ENCODE results near the gene SALL3.

SALL3 gene

GRCh38 chr18:78977637-78978348 is 1.8 kb upstream of the SALL3 start:
- no peak overlapping the region for H4K8ac ChIP-seq (ENCODE audit: low read depth, low read length)
- no peak overlapping the region for H2BK120ac ChIP-seq (ENCODE audit: insufficient read depth, low read length, poor library complexity)
- no peak overlapping the region for H2BK12ac ChIP-seq (ENCODE audit: low read length)
- DNase-seq, result no peak
- H3K79me2 ChIP-seq (ENCODE audit: control insufficient read depth, insufficient read depth, low read length, poor library complexity), result no peaks in the 10 kb centered on the region
- peaks cover 6 to 25% of the 10 kb centered on the region in 2 experiments for H3K4me1 ChIP-seq (ENCODE audit: control insufficient read depth in 1 of 2, insufficient read depth in 2 of 2, low read length in 2 of 2)
- no peak overlapping the region for H2BK5ac ChIP-seq (ENCODE audit: low read depth, low read length, poor library complexity)
- peaks cover 6% of the 10 kb centered on the region for H3K79me1 ChIP-seq (ENCODE audit: low read length)
- no peak overlapping the region for H3K9ac ChIP-seq (ENCODE audit: low read length)
- no peak overlapping the region for H3K18ac ChIP-seq (ENCODE audit: low read length)
- no peak overlapping the region for H2AFZ ChIP-seq (ENCODE audit: insufficient read depth, low read length, poor library complexity)
- H3K14ac ChIP-seq (ENCODE audit: low read length), result no peak overlapping the region
- H3K36me3 ChIP-seq (ENCODE audit: control insufficient read depth in 1 of 2, insufficient read depth in 2 of 2, low read length in 2 of 2), result no peaks in the 10 kb centered on the region
- peak overlapping the region; percentile 24 for H3K4me2 ChIP-seq (ENCODE audit: low read length)
- peaks cover 75% of the 10 kb centered on the region for H3K27me3 ChIP-seq (ENCODE audit: insufficient read depth, low read length)
- no peak overlapping the region for H3K23ac ChIP-seq (ENCODE audit: low read length)
- H3K27ac ChIP-seq (ENCODE audit: low read depth, low read length), result no peak overlapping the region
- H3K4ac ChIP-seq (ENCODE audit: low read depth, low read length), result no peak overlapping the region
- peaks cover 3% of the 10 kb centered on the region for H3K9me3 ChIP-seq (ENCODE audit: insufficient read depth, low read depth, low read length)
- no peak overlapping the region for H3K4me3 ChIP-seq (ENCODE audit: low read depth, low read length)
- H2AK5ac ChIP-seq (ENCODE audit: low read length), result no peak overlapping the region
- WGBS (ENCODE audit: extremely low coverage, insufficient coverage, insufficient read length), result no CpG with 5 or more reads among the region's 34 CpGs
- H4K91ac ChIP-seq (ENCODE audit: low read depth, low read length), result no peak overlapping the region
- H4K12ac ChIP-seq (ENCODE audit: low read depth, low read length), result no peak overlapping the region

- Histone ChIP-seq H3K4me3 (ENCODE audit: low read depth, low read length) (peak overlapping the region; percentile 69), H3K4me2 (ENCODE audit: low read length) (peak overlapping the region; percentile 87), H3K9ac (ENCODE audit: low read length) (no peak overlapping the region), H2BK120ac (ENCODE audit: insufficient read depth, low read length, poor library complexity) (no peak overlapping the region), H4K91ac (ENCODE audit: low read depth, low read length) (no peak overlapping the region), H2AFZ (ENCODE audit: insufficient read depth, low read length, poor library complexity) (no peak overlapping the region), H3K9me3 (ENCODE audit: insufficient read depth, low read depth, low read length) (peaks cover 3% of the 10 kb centered on the region), H3K4ac (ENCODE audit: low read depth, low read length) (no peak overlapping the region), H3K27ac (ENCODE audit: low read depth, low read length) (no peak overlapping the region), H2BK12ac (ENCODE audit: low read length) (no peak overlapping the region), H3K18ac (ENCODE audit: low read length) (no peak overlapping the region), H2AK5ac (ENCODE audit: low read length) (no peak overlapping the region), H4K8ac (ENCODE audit: low read depth, low read length) (no peak overlapping the region), H3K79me1 (ENCODE audit: low read length) (peaks cover 6% of the 10 kb centered on the region), H3K4me1 (ENCODE audit: control insufficient read depth in 1 of 2, insufficient read depth in 2 of 2, low read length in 2 of 2) (peaks cover 6 to 25% of the 10 kb centered on the region in 2 experiments), H4K12ac (ENCODE audit: low read depth, low read length) (no peak overlapping the region), H3K79me2 (ENCODE audit: control insufficient read depth, insufficient read depth, low read length, poor library complexity) (no peaks in the 10 kb centered on the region), H3K14ac (ENCODE audit: low read length) (no peak overlapping the region), H3K23ac (ENCODE audit: low read length) (no peak overlapping the region), H2BK5ac (ENCODE audit: low read depth, low read length, poor library complexity) (no peak overlapping the region), H3K36me3 (ENCODE audit: control insufficient read depth in 1 of 2, insufficient read depth in 2 of 2, low read length in 2 of 2) (no peaks in the 10 kb centered on the region), H3K27me3 (ENCODE audit: insufficient read depth, low read length) (peaks cover 67% of the 10 kb centered on the region)
- WGBS (ENCODE audit: extremely low coverage, insufficient coverage, insufficient read length), result no CpG with 5 or more reads among the region's 80 CpGs
- DNase-seq, result no peak
Observed at GRCh38 chr18:78978349-78979055, 1.1 kb upstream of the SALL3 start.

- Histone ChIP-seq H3K4me1 (ENCODE audit: control insufficient read depth in 1 of 2, insufficient read depth in 2 of 2, low read length in 2 of 2) (peaks cover 2 to 23% of the 10 kb centered on the region in 2 experiments), H3K36me3 (ENCODE audit: control insufficient read depth in 1 of 2, insufficient read depth in 2 of 2, low read length in 2 of 2) (no peaks in the 10 kb centered on the region), H3K9me3 (ENCODE audit: insufficient read depth, low read depth, low read length) (peaks cover 3% of the 10 kb centered on the region), H3K4me3 (ENCODE audit: low read depth, low read length) (peak overlapping the region; percentile 69), H3K18ac (ENCODE audit: low read length) (no peak overlapping the region), H4K12ac (ENCODE audit: low read depth, low read length) (no peak overlapping the region), H3K14ac (ENCODE audit: low read length) (no peak overlapping the region), H3K9ac (ENCODE audit: low read length) (no peak overlapping the region), H2AFZ (ENCODE audit: insufficient read depth, low read length, poor library complexity) (no peak overlapping the region), H2BK5ac (ENCODE audit: low read depth, low read length, poor library complexity) (no peak overlapping the region), H3K4ac (ENCODE audit: low read depth, low read length) (no peak overlapping the region), H2AK5ac (ENCODE audit: low read length) (no peak overlapping the region), H3K27me3 (ENCODE audit: insufficient read depth, low read length) (peaks cover 61% of the 10 kb centered on the region), H2BK120ac (ENCODE audit: insufficient read depth, low read length, poor library complexity) (no peak overlapping the region), H3K27ac (ENCODE audit: low read depth, low read length) (no peak overlapping the region), H3K79me1 (ENCODE audit: low read length) (peaks cover 6% of the 10 kb centered on the region), H3K4me2 (ENCODE audit: low read length) (peak overlapping the region; percentile 87), H2BK12ac (ENCODE audit: low read length) (no peak overlapping the region), H4K8ac (ENCODE audit: low read depth, low read length) (no peak overlapping the region), H3K79me2 (ENCODE audit: control insufficient read depth, insufficient read depth, low read length, poor library complexity) (no peaks in the 10 kb centered on the region), H3K23ac (ENCODE audit: low read length) (no peak overlapping the region), H4K91ac (ENCODE audit: low read depth, low read length) (no peak overlapping the region)
- WGBS (ENCODE audit: extremely low coverage, insufficient coverage, insufficient read length), result no CpG with 5 or more reads among the region's 98 CpGs
- DNase-seq, result no peak
Observed at GRCh38 chr18:78979056-78979729, 425 bp upstream of the SALL3 start.

- Histone ChIP-seq H2BK5ac (ENCODE audit: low read depth, low read length, poor library complexity) (no peak overlapping the region), H3K36me3 (ENCODE audit: control insufficient read depth in 1 of 2, insufficient read depth in 2 of 2, low read length in 2 of 2) (no peaks in the 10 kb centered on the region), H3K79me2 (ENCODE audit: control insufficient read depth, insufficient read depth, low read length, poor library complexity) (no peaks in the 10 kb centered on the region), H4K8ac (ENCODE audit: low read depth, low read length) (peak overlapping the region; percentile 22), H3K79me1 (ENCODE audit: low read length) (peaks cover 6% of the 10 kb centered on the region), H2BK120ac (ENCODE audit: insufficient read depth, low read length, poor library complexity) (no peak overlapping the region), H3K4me3 (ENCODE audit: low read depth, low read length) (peak overlapping the region; percentile 69), H4K12ac (ENCODE audit: low read depth, low read length) (no peak overlapping the region), H3K4me1 (ENCODE audit: control insufficient read depth in 1 of 2, insufficient read depth in 2 of 2, low read length in 2 of 2) (peaks cover 0 to 25% of the 10 kb centered on the region in 2 experiments), H2BK12ac (ENCODE audit: low read length) (no peak overlapping the region), H4K91ac (ENCODE audit: low read depth, low read length) (no peak overlapping the region), H3K4me2 (ENCODE audit: low read length) (peak overlapping the region; percentile 70), H3K27ac (ENCODE audit: low read depth, low read length) (no peak overlapping the region), H2AFZ (ENCODE audit: insufficient read depth, low read length, poor library complexity) (no peak overlapping the region), H3K18ac (ENCODE audit: low read length) (no peak overlapping the region), H3K9me3 (ENCODE audit: insufficient read depth, low read depth, low read length) (no peaks in the 10 kb centered on the region), H3K4ac (ENCODE audit: low read depth, low read length) (no peak overlapping the region), H3K14ac (ENCODE audit: low read length) (no peak overlapping the region), H3K23ac (ENCODE audit: low read length) (no peak overlapping the region), H3K9ac (ENCODE audit: low read length) (peak overlapping the region; percentile 8), H3K27me3 (ENCODE audit: insufficient read depth, low read length) (peaks cover 50% of the 10 kb centered on the region), H2AK5ac (ENCODE audit: low read length) (no peak overlapping the region)
- no peak for DNase-seq
- no CpG with 5 or more reads among the region's 71 CpGs for WGBS (ENCODE audit: extremely low coverage, insufficient coverage, insufficient read length)
Observed at GRCh38 chr18:78980279-78980771, 707 bp downstream of the SALL3 start.

Measured in trophoblast cell (in vitro differentiated cells and primary cell).